Activated T-cell treated with anti-CD3 and anti-CD28 coated beads for 4 hours (primary cell): Measurements from ENCODE around the gene TRMT2A.

Experiments
- DNase-seq: peaks from one replicate; pipeline ENCODE4 v3.0.0-alpha.2; 2020

The TRMT2A gene

GRCh38 chr22:20147237-20147988 lies 30.4 kb upstream of the TRMT2A start:
- no peak for DNase-seq

DNA sequence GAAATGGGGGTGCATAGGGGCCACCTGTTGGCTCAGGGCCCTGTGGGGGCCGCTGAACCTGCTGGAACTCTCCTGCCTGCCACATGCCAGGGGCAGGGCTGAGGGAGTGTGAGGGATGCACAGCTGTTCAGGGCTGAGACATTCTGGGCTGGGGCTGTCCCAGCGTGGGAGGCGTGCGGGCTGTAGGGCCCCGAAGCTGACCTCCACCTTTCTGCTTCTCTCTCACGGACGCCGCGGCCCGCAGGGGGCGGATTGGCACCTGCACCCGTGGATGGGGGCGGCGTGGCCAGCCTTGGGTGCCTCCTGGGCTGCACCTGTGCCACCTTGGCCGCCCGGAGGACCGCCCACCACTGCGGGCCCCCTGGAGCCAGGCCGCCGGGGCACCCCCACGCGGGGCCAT lies 29.8 kb upstream of the TRMT2A start:
- DNase-seq, result no peak

DNA sequence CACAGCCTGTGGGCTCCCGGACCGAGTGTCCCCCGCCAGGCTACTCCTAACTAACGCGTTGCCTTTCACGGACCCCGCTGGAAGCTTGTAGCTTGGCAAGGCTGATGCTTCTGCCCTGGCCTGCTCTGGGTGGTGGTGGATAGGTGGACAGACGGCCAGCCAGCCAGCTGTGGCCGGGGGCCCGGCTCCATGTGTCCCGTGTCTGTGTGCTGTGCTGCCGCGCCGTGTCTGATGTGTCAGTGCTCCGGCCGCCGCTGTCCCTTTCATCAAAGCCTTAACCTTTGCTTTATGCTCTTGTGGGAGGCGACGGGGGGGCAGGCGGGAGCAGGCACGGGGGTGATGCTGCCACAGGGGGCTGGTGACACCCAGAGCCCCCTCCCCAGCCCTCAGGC lies 28.8 kb upstream of the TRMT2A start:
- DNase-seq, result no peak

- no peak for DNase-seq
These were observed 28.3 kb upstream of the TRMT2A start for GRCh38 chr22:20145206-20145831.

- DNase-seq, result no peak
These were observed 27.0 kb upstream of the TRMT2A start for GRCh38 chr22:20143883-20144665.

GRCh38 chr22:20142711-20143621 lies 25.9 kb upstream of the TRMT2A start:
- no peak for DNase-seq

DNA sequence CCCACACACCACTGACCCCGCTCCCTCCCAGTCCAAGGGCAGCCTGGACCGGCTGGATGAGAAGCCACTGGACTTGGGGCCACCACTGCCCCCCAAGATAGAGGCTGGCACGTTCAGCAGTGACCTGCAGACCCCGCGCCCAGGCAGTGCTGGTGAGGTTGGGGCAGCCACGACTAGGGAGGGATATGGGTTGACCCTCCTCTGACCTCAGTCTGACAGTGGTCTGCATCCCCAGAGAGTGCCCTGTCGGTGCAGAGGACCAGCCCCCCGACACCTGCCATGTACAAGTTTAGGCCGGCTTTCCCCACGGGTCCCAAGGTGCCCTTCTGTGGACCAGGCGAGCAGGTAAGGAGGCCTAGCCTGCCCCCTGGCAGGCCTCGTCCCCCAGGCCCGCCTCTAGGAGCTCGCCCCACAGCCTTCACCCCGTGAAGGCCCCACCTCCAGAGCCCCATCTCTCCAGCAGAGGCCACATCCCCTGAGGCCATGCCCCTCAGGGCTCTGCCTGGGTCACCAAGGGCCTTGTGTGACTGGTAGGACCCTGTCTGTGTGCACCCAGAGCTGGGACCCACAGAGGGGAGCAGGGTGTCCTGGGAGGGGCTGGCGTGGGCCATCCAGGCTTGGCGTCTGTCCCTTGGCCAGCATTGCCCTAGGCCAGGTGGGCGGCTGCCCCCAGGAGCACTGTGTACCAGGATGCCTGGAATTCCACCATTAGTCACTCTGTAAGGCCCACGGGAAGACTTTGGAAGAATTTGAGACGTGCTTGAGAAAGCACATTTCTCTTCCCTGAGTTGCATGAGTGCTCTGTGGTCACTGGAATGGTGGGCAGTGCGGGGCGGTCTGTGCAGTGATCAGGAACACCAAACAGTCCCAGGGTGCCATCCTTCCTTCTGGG lies 24.4 kb upstream of the TRMT2A start:
- DNase-seq, result no peak

DNA sequence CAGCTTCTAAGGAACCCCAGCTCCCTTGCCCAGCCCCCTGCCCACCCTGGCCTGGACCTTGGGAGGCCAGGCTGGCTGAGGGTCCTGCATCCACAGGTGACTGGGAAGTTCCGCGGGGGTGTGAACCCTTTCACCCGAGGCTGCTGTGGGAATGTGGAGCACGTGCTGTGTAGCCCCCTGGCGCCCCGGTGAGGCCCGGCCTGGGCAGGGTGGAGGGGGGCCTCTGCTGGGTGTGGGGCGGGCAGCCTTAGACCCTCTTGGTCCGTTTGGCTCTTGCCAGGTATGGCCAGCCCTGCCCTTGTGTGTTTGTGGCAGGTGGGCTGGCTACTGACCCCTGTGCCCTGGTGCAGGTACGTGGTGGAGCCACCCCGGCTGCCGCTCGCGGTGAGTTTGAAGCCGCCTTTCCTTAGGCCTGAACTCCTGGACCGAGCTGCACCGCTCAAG lies 23.5 kb upstream of the TRMT2A start:
- no peak for DNase-seq

DNA sequence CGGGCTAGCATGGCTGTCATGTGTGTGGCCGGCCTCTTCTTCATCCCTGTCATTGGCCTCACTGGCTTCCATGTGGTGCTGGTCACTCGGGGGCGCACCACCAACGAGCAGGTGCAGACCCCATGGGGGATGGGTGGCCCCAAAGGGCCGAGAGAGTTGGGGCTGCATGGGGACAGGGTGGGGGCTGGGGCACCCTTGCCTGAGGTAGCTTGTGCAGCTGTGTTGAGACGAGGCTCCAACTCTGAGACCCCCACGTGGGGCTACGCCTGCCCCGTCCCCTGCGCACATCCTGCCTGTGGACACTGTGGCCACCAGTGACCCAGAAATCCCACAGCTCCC lies 23.1 kb upstream of the TRMT2A start:
- no peak for DNase-seq

DNA sequence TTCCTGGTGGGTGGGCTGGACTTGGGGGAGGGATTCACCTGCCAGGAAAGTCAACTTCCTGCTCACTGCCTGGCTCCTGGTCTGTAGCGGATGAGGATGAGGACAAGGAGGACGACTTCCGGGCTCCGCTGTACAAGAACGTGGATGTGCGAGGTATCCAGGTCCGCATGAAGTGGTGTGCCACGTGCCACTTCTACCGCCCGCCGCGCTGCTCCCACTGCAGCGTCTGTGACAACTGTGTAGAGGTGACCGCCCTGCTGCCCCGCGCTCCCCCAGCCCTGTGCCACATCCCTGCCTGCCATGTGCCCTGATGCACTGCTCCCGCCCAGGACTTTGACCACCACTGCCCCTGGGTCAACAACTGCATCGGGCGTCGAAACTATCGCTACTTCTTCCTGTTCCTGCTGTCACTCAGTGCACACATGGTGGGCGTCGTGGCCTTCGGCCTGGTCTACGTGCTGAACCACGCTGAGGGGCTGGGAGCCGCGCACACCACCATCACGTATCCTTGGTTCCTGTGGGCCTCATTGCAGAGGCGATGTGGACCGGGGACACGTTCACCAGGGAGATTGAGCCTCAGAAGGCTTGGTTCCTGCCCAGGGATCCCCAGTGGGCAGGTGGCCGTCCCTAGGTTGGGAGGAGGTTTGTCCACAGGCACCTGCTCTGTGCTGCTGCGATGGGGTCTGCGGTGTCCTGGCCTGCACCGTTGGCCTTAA lies 22.5 kb upstream of the TRMT2A start:
- no peak for DNase-seq

GRCh38 chr22:20138868-20139267 lies 21.8 kb upstream of the TRMT2A start:
- no peak for DNase-seq

- DNase-seq, result no peak
These were observed 21.4 kb upstream of the TRMT2A start for GRCh38 chr22:20138417-20138738.

- no peak for DNase-seq
These were observed 20.8 kb upstream of the TRMT2A start for GRCh38 chr22:20137671-20138416.

GRCh38 chr22:20137113-20137512 lies 20.1 kb upstream of the TRMT2A start:
- DNase-seq, result no peak

GRCh38 chr22:20136603-20136873 lies 19.5 kb upstream of the TRMT2A start:
- DNase-seq, result no peak

- DNase-seq, result no peak
These were observed 19.0 kb upstream of the TRMT2A start for GRCh38 chr22:20135806-20136602.

DNA sequence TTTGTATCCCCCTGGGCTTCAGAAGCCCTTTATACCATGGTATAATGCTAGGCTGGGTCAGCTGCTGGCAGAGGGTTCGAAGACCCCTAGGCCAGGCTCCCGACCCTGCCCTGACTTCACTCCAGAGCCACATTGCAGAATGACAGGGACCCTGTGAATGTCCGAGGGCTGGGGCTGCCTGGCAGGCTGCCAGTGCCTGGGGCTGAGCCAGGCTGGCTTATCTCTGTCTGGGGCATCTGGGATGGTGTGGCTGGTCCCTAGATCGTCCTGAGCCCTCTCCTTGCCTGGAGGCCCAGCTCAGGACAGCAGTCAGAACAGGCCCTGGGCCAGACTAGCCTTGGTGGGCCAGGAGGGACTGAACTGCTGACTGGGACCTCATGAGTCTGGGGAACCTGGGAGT lies 18.2 kb upstream of the TRMT2A start:
- no peak for DNase-seq

- DNase-seq, result no peak
These were observed 17.0 kb upstream of the TRMT2A start for GRCh38 chr22:20133930-20134549.

DNA sequence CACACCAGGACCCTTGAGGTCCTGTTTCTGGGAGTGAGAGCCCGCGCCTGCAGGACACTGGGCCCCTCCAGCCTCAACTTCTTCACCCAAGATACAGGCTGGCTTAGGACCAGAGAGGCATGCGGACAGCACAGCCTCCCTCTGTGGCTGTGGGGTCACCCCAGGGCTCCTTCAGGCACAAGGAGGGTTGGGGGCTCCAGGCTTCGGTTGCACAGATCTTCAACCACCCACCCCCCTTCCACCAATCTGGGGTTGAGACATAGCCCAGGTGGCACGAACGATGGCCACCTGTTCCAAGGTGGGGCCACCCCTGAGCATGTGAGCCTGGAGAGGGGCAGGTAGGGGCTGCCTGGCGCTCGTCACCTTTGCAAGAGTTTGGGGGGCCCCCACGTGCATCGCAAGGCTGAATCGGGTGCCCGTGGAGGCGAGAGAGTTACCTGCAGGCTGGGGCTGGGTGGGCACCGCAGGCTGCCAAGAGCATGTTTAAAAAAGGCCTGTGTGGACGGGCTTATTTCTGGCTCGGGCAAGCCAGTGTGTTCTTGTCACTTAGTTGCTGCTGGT lies 15.7 kb upstream of the TRMT2A start:
- DNase-seq, result no peak
